OCI-LY3 (cell line): Measurements from ENCODE around the gene CPEB1.

Experiments used
- CTCF ChIP-seq: fragments of 200-600, 300-600 bp; sonication (generic); IDR thresholded peaks from 2 replicates; pipeline ENCODE4 v1.5.1; 2014; ENCODE audit warnings: antibody characterized with exemption, low read length, low read depth
- EZH2phosphoT487 ChIP-seq: fragments of 200-600 bp; shearing (Covaris generic); IDR thresholded peaks from 2 replicates; pipeline ENCODE4 v1.6.1; 2018; ENCODE audit warnings: antibody characterized with exemption, mixed run types, low read depth

- no peak for TF ChIP-seq CTCF
- TF ChIP-seq EZH2phosphoT487 = no peak
Observed at GRCh38 chr15:82530006-82530405, 117.2 kb downstream of the CPEB1 start.
